IPS DF 4.7 (cell line): Measurements from ENCODE around the gene PRKAG2.

Source experiments
- DNase-seq: peaks from one replicate; pipeline ENCODE4 v3.0.0-alpha.2; 2013; ENCODE audit warnings: low spot score; ENCODE audit errors: extremely low read depth

PRKAG2 gene

GRCh38 chr7:151900986-151901621 lies 24.2 kb upstream of the PRKAG2 start:
- no peak for DNase-seq

GRCh38 chr7:151900591-151900985 lies 23.7 kb upstream of the PRKAG2 start:
- no peak for DNase-seq

- no peak for DNase-seq
These were observed 22.8 kb upstream of the PRKAG2 start for GRCh38 chr7:151899513-151900360.

GRCh38 chr7:151897951-151898686 lies 21.2 kb upstream of the PRKAG2 start:
- DNase-seq: no peak

GRCh38 chr7:151897161-151897731 lies 20.3 kb upstream of the PRKAG2 start:
- no peak for DNase-seq

- DNase-seq: no peak
These were observed 19.6 kb upstream of the PRKAG2 start for GRCh38 chr7:151896486-151896885.

- no peak for DNase-seq
These were observed 19.2 kb upstream of the PRKAG2 start for GRCh38 chr7:151896086-151896485.

- DNase-seq: no peak
These were observed 18.7 kb upstream of the PRKAG2 start for GRCh38 chr7:151895631-151896031.

GRCh38 chr7:151895008-151895630 lies 18.2 kb upstream of the PRKAG2 start:
- no peak for DNase-seq

- no peak for DNase-seq
These were observed 17.4 kb upstream of the PRKAG2 start for GRCh38 chr7:151894111-151895007.

GRCh38 chr7:151893405-151893923 lies 16.5 kb upstream of the PRKAG2 start:
- DNase-seq: no peak

- DNase-seq: no peak
These were observed 14.8 kb upstream of the PRKAG2 start for GRCh38 chr7:151891753-151892152.

- no peak for DNase-seq
These were observed 14.3 kb upstream of the PRKAG2 start for GRCh38 chr7:151891182-151891581.

GRCh38 chr7:151890355-151891004 lies 13.6 kb upstream of the PRKAG2 start:
- DNase-seq: no peak

- no peak for DNase-seq
These were observed 12.8 kb upstream of the PRKAG2 start for GRCh38 chr7:151889406-151890354.

- no peak for DNase-seq
These were observed 11.5 kb upstream of the PRKAG2 start for GRCh38 chr7:151888079-151889067.

GRCh38 chr7:151886783-151887182 lies 9.9 kb upstream of the PRKAG2 start:
- no peak for DNase-seq
